ENCODE data around the gene ADGRA3.

DNA sequence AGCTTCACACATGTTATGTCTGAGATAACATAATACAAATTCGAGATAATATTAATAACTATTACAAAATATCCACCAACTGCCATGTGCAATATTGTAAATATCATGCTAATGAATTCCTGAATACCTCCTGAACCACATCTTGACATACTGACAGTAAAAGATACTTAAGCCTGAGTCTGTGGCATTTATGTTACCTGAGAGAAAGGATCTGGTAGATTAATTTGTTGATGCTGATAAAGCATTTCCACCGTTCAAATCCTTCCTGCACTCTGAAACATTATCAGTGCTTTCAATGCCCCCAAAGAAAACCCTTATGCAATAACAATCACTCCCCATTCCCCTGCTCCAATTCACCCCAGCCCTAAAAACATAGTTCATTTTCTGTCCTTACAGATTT is 38.8 kb upstream of the ADGRA3 start:
- TF ChIP-seq POLR2AphosphoS5 (IDR thresholded peaks at IDR 0.05; ENCODE audit: low read depth, low read length) (no peak), CTCF (IDR thresholded peaks at IDR 0.05) (no peak), TCF7L2 (IDR thresholded peaks at IDR 0.05; ENCODE audit: low read depth, low read length) (no peak), SIN3A (IDR thresholded peaks at IDR 0.05; ENCODE audit: borderline replicate concordance, insufficient read depth, low read depth, low read length) (no peak), REST (IDR thresholded peaks at IDR 0.05; ENCODE audit: insufficient read depth in 1 of 2, low read depth in 2 of 2, low read length in 1 of 2) (no peak)
